Measurements from ENCODE around the gene ZSWIM2. TPM values are rescaled to one million over a fixed set of nuclear protein-coding genes. Genes with fewer than 3 reads are reported as not detected.

Gene ZSWIM2
- total RNA-seq, 1 experiment from 2014 or later, result not detected

DNA sequence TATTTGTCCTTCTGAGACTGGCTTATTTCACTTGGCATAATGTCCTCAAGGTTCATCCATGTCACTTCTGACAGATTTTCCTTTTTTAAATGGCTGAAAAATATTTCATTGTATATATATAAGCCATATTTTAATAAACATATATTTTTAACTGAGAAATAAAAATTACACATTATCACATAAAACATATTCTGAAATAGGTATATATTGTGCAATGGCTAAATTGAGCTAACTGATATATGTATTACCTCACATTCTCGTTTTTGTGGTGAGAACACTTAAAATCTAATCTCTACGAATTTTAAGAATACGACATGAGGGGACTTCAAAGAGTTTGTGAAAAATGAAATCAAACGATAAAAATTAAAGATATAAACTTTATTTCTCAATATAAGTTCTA, 25.7 kb upstream of the ZSWIM2 start:
- CTCF ChIA-PET, result no interaction called here
- in situ Hi-C loops (cut with HindIII; ENCODE audit: low pct_unique_long_range_greater_than_20kb, low sequenced_read_pairs), result no loop called here
- no peaks in the 10 kb centered on the region for H3K27me3 ChIP-seq (ENCODE audit: control insufficient read depth, insufficient read depth, low read length)
- intact Hi-C loops (cut with micrococcal nuclease; ENCODE audit: unreplicated experiment), result no loop called here
- no peak overlapping the region for H3K27ac ChIP-seq (ENCODE audit: low read length)
- H3K9me3 ChIP-seq (ENCODE audit: control insufficient read depth, insufficient read depth, low read depth, low read length), result no peaks in the 10 kb centered on the region
- no peak for DNase-seq (ENCODE audit: low read depth, low spot score)
- no peaks in the 10 kb centered on the region for H3K36me3 ChIP-seq (ENCODE audit: control insufficient read depth, insufficient read depth, low read length)
- TF ChIP-seq TCF7L2 (IDR thresholded peaks at IDR 0.05; ENCODE audit: low read depth, low read length) (no peak), POLR2AphosphoS5 (IDR thresholded peaks at IDR 0.05; ENCODE audit: low read depth, low read length) (no peak), SIN3A (IDR thresholded peaks at IDR 0.05; ENCODE audit: borderline replicate concordance, insufficient read depth, low read depth, low read length) (no peak)
- TF ChIP-seq, protein P1, sequence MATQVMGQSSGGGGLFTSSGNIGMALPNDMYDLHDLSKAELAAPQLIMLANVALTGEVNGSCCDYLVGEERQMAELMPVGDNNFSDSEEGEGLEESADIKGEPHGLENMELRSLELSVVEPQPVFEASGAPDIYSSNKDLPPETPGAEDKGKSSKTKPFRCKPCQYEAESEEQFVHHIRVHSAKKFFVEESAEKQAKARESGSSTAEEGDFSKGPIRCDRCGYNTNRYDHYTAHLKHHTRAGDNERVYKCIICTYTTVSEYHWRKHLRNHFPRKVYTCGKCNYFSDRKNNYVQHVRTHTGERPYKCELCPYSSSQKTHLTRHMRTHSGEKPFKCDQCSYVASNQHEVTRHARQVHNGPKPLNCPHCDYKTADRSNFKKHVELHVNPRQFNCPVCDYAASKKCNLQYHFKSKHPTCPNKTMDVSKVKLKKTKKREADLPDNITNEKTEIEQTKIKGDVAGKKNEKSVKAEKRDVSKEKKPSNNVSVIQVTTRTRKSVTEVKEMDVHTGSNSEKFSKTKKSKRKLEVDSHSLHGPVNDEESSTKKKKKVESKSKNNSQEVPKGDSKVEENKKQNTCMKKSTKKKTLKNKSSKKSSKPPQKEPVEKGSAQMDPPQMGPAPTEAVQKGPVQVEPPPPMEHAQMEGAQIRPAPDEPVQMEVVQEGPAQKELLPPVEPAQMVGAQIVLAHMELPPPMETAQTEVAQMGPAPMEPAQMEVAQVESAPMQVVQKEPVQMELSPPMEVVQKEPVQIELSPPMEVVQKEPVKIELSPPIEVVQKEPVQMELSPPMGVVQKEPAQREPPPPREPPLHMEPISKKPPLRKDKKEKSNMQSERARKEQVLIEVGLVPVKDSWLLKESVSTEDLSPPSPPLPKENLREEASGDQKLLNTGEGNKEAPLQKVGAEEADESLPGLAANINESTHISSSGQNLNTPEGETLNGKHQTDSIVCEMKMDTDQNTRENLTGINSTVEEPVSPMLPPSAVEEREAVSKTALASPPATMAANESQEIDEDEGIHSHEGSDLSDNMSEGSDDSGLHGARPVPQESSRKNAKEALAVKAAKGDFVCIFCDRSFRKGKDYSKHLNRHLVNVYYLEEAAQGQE (IDR thresholded peaks at IDR 0.05; ENCODE audit: insufficient read depth in 1 of 2, low read depth in 2 of 2, low read length in 1 of 2), result no peak
- TF ChIP-seq, protein P2, sequence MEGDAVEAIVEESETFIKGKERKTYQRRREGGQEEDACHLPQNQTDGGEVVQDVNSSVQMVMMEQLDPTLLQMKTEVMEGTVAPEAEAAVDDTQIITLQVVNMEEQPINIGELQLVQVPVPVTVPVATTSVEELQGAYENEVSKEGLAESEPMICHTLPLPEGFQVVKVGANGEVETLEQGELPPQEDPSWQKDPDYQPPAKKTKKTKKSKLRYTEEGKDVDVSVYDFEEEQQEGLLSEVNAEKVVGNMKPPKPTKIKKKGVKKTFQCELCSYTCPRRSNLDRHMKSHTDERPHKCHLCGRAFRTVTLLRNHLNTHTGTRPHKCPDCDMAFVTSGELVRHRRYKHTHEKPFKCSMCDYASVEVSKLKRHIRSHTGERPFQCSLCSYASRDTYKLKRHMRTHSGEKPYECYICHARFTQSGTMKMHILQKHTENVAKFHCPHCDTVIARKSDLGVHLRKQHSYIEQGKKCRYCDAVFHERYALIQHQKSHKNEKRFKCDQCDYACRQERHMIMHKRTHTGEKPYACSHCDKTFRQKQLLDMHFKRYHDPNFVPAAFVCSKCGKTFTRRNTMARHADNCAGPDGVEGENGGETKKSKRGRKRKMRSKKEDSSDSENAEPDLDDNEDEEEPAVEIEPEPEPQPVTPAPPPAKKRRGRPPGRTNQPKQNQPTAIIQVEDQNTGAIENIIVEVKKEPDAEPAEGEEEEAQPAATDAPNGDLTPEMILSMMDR (IDR thresholded peaks at IDR 0.05), result no peak
- no TSS peak for BruUV-seq (replicated peaks)
- POLR2A ChIA-PET, result no interaction called here
- H3K4me3 ChIP-seq (ENCODE audit: low read depth in 2 of 2, low read length in 2 of 2), result no peak overlapping the region
- ATAC-seq, result no peak
- no peaks in the 10 kb centered on the region for H3K4me1 ChIP-seq (ENCODE audit: control insufficient read depth, insufficient read depth, low read length)

DNA sequence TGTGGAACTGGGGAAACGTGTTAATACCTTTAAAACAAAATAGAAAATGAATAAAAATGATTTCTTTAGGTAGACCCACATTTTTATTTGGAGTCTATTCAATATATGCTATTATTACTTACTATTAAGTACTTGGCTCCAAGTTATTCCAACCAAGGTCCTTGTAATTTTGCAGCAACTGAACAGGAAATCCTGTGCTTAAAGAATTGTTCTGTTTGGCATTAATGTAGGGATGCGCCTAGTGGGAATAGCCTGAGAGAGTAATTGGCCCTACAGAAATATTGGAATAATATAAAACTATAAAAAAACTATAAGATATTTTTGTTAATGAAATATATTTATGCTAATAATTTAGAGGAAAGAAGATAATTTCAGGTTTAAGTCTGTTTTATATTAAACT, 22.9 kb upstream of the ZSWIM2 start:
- Histone ChIP-seq H3K27ac (ENCODE audit: low read length) (no peak overlapping the region), H3K9me3 (ENCODE audit: control insufficient read depth, insufficient read depth, low read depth, low read length) (no peaks in the 10 kb centered on the region), H3K27me3 (ENCODE audit: control insufficient read depth, insufficient read depth, low read length) (no peaks in the 10 kb centered on the region), H3K36me3 (ENCODE audit: control insufficient read depth, insufficient read depth, low read length) (no peaks in the 10 kb centered on the region), H3K4me3 (ENCODE audit: low read depth in 2 of 2, low read length in 2 of 2) (no peak overlapping the region), H3K4me1 (ENCODE audit: control insufficient read depth, insufficient read depth, low read length) (no peaks in the 10 kb centered on the region)
- TF ChIP-seq TCF7L2 (IDR thresholded peaks at IDR 0.05; ENCODE audit: low read depth, low read length) (no peak), POLR2AphosphoS5 (IDR thresholded peaks at IDR 0.05; ENCODE audit: low read depth, low read length) (no peak)
- no peak for ATAC-seq
- DNase-seq (ENCODE audit: low read depth, low spot score), result no peak
- ChIA-PET POLR2A (no interaction called here), CTCF (no interaction called here)
- intact Hi-C loops (cut with micrococcal nuclease; ENCODE audit: unreplicated experiment), result no loop called here
- in situ Hi-C loops (cut with HindIII; ENCODE audit: low pct_unique_long_range_greater_than_20kb, low sequenced_read_pairs), result no loop called here
- no TSS peak for BruUV-seq (replicated peaks)

DNA sequence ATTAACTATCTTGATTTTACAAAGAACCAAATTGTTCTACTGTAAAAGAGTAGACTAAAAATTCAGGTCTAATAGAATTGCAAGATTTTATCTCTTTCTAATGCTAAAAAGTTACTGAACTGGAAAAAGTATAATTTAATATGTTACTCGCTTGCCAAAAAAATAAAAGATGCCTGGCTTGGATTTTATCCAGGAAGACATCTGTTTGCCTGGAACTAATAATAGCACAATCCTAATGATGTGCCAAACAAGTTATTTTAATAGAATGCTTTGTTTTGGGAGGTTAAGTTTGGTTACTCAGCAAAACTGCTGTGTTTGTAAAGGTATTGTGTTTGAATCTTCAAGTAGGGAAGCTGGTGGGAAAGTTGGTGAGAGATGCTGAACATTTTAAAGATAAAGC, 19.4 kb upstream of the ZSWIM2 start:
- no peak for ATAC-seq
- Histone ChIP-seq H3K36me3 (ENCODE audit: control insufficient read depth, insufficient read depth, low read length) (no peaks in the 10 kb centered on the region), H3K9me3 (ENCODE audit: control insufficient read depth, insufficient read depth, low read depth, low read length) (no peaks in the 10 kb centered on the region), H3K4me1 (ENCODE audit: control insufficient read depth, insufficient read depth, low read length) (no peaks in the 10 kb centered on the region), H3K27me3 (ENCODE audit: control insufficient read depth, insufficient read depth, low read length) (no peaks in the 10 kb centered on the region), H3K27ac (ENCODE audit: low read length) (no peak overlapping the region), H3K4me3 (ENCODE audit: low read depth in 2 of 2, low read length in 2 of 2) (no peak overlapping the region)
- BruUV-seq (replicated peaks), result no TSS peak
- no peak for TF ChIP-seq TCF7L2 (IDR thresholded peaks at IDR 0.05; ENCODE audit: low read depth, low read length)
- TF ChIP-seq, protein P1 (IDR thresholded peaks at IDR 0.05; ENCODE audit: insufficient read depth in 1 of 2, low read depth in 2 of 2, low read length in 1 of 2), result no peak
- no peak for TF ChIP-seq SIN3A (IDR thresholded peaks at IDR 0.05; ENCODE audit: borderline replicate concordance, insufficient read depth, low read depth, low read length)
- TF ChIP-seq POLR2AphosphoS5 (IDR thresholded peaks at IDR 0.05; ENCODE audit: low read depth, low read length), result no peak
- TF ChIP-seq, protein P2 (IDR thresholded peaks at IDR 0.05), result no peak
- ChIA-PET POLR2A (no interaction called here), CTCF (no interaction called here)
- no peak for DNase-seq (ENCODE audit: low read depth, low spot score)
- in situ Hi-C loops (cut with HindIII; ENCODE audit: low pct_unique_long_range_greater_than_20kb, low sequenced_read_pairs) (no loop called here), intact Hi-C loops (cut with micrococcal nuclease; ENCODE audit: unreplicated experiment) (loop anchor here (10.0 kb wide), 1 partner anchor 716 kb away; no protein-coding TSS in a partner anchor)

Data from Panc1 (cell line).